ENCODE data around the gene TMEM218.
"Not testable (repeated sequence)": the region's sequence is repeated elsewhere in the genome, so short reads cannot be mapped to it uniquely, and the experiment has no call there.

The TMEM218 gene

GRCh38 chr11:125057693-125058016 lies 53.8 kb downstream of the TMEM218 start:
- Mint-ChIP-seq H3K4me3 (no peak overlapping the region), H3K36me3 (ENCODE audit: low read depth) (no peaks in the 10 kb centered on the region), H3K27me3 (ENCODE audit: low read depth) (peaks cover 29% of the 10 kb centered on the region), H3K27ac (no peak overlapping the region), H3K4me1 (no peaks in the 10 kb centered on the region), H3K9me3 (no peaks in the 10 kb centered on the region)
- no peak for TF ChIP-seq CTCF (IDR thresholded peaks at IDR 0.05; ENCODE audit: unreplicated experiment in 3 of 3)

- H3K36me3 Mint-ChIP-seq (ENCODE audit: low read depth) = no peaks in the 10 kb centered on the region
- TF ChIP-seq CTCF (IDR thresholded peaks at IDR 0.05; ENCODE audit: unreplicated experiment in 3 of 3) = no peak
- peaks cover 24% of the 10 kb centered on the region for H3K27me3 Mint-ChIP-seq (ENCODE audit: low read depth)
- H3K9me3 Mint-ChIP-seq = no peaks in the 10 kb centered on the region
- no peak overlapping the region for H3K4me3 Mint-ChIP-seq
- no peaks in the 10 kb centered on the region for H3K4me1 Mint-ChIP-seq
- H3K27ac Mint-ChIP-seq = no peak overlapping the region
Measured at GRCh38 chr11:125056931-125057692, 54.3 kb downstream of the TMEM218 start.

GRCh38 chr11:125056111-125056510 lies 55.3 kb downstream of the TMEM218 start:
- H3K4me3 Mint-ChIP-seq; H3K27ac Mint-ChIP-seq; H3K4me1 Mint-ChIP-seq; H3K9me3 Mint-ChIP-seq; H3K36me3 Mint-ChIP-seq (ENCODE audit: low read depth): not testable (repeated sequence)
- H3K27me3 Mint-ChIP-seq (ENCODE audit: low read depth) = peaks cover 14% of the 10 kb centered on the region

- H3K27ac Mint-ChIP-seq = no peak overlapping the region
- H3K36me3 Mint-ChIP-seq (ENCODE audit: low read depth) = no peaks in the 10 kb centered on the region
- peaks cover 5% of the 10 kb centered on the region for H3K27me3 Mint-ChIP-seq (ENCODE audit: low read depth)
- no peak for TF ChIP-seq CTCF (IDR thresholded peaks at IDR 0.05; ENCODE audit: unreplicated experiment in 3 of 3)
- H3K4me1 Mint-ChIP-seq = no peaks in the 10 kb centered on the region
- H3K9me3 Mint-ChIP-seq = no peaks in the 10 kb centered on the region
- H3K4me3 Mint-ChIP-seq = no peak overlapping the region
Measured at GRCh38 chr11:125055107-125055715, 56.2 kb downstream of the TMEM218 start.

GRCh38 chr11:125053167-125053566 lies 58.3 kb downstream of the TMEM218 start:
- Mint-ChIP-seq H3K4me1 (no peaks in the 10 kb centered on the region), H3K9me3 (no peaks in the 10 kb centered on the region)
- TF ChIP-seq CTCF (IDR thresholded peaks at IDR 0.05; ENCODE audit: unreplicated experiment in 3 of 3) = no peak

GRCh38 chr11:125052047-125052446 lies 59.4 kb downstream of the TMEM218 start:
- no peak for TF ChIP-seq CTCF (IDR thresholded peaks at IDR 0.05; ENCODE audit: unreplicated experiment in 3 of 3)
- no peaks in the 10 kb centered on the region for H3K27me3 Mint-ChIP-seq (ENCODE audit: low read depth)
- no peaks in the 10 kb centered on the region for H3K9me3 Mint-ChIP-seq
- H3K4me3 Mint-ChIP-seq = no peak overlapping the region
- no peak overlapping the region for H3K27ac Mint-ChIP-seq
- H3K36me3 Mint-ChIP-seq (ENCODE audit: low read depth) = no peaks in the 10 kb centered on the region
- no peaks in the 10 kb centered on the region for H3K4me1 Mint-ChIP-seq

More at GRCh38 chr11:125053167-125053566, 58.3 kb downstream of the TMEM218 start:
- no peak overlapping the region for H3K4me3 Mint-ChIP-seq
- H3K27ac Mint-ChIP-seq = no peak overlapping the region
- no peaks in the 10 kb centered on the region for H3K27me3 Mint-ChIP-seq (ENCODE audit: low read depth)
- no peaks in the 10 kb centered on the region for H3K36me3 Mint-ChIP-seq (ENCODE audit: low read depth)
